HepG2 (cell line): ENCODE results near the gene FMNL2. TPM values are rescaled to one million over a fixed set of nuclear protein-coding genes. Genes with fewer than 3 reads are reported as not detected.
A peak's percentile ranks its signal among the peaks of the same experiment; 100 is the strongest.

Experiments
- ATAC-seq: fragments of 200-7000 bp; cut with Tn5 transposase; 3 replicates; pipeline ENCODE4 v1.9.1; 2020; ENCODE audit warnings: mild to moderate bottlenecking, moderate library complexity
- BruUV-seq: library from RNA; stranded (reverse); fragments of 400-500 nt; replicated peaks from 2 replicates; lab custom pipeline; 2021; lab: Mats Ljungman, UMichigan
- CTCF ChIA-PET: fragments of 300-600 bp; formaldehyde crosslinking; extraction: SDS; loops from one replicate; lab custom pipeline; 2021; ENCODE audit warnings: low total read pairs, inconsistent platforms, low intra/inter-chr PET ratio; lab: Yijun Ruan, JAX
- POLR2A ChIA-PET: fragments of 350-600 bp; sonication (Branson Sonifier 250); formaldehyde crosslinking; loops from one replicate; lab custom pipeline; 2020; ENCODE audit warnings: antibody characterized with exemption, inconsistent platforms; lab: Yijun Ruan, JAX
- DNase-seq: peaks from one replicate; pipeline ENCODE4 v3.0.0-alpha.2; 2015; ENCODE audit warnings: low spot score
- FAIRE-seq: peaks from 3 replicates; lab custom pipeline; 2011; peaks lifted over from hg19 to GRCh38; lab: Jason Lieb, UNC
- H2AFZ ChIP-seq: one replicate; pipeline ENCODE4 v1.6.1; 2011; ENCODE audit warnings: low read length, inconsistent platforms
- H3K27ac ChIP-seq: fragments of 300-600 bp; 3 replicates; pipeline ENCODE4 v1.8.0; 2011; ENCODE audit warnings: mixed run types, mild to moderate bottlenecking, mixed read lengths, low read length, inconsistent platforms; ENCODE audit not compliant: insufficient read depth; ENCODE audit errors: extremely low read length
- H3K27me3 ChIP-seq, 2 experiments: fragments of 200-600 bp in 1 of 2; 2 replicates in 1 of 2; 3 replicates in 1 of 2; pipeline versions ENCODE4 v1.6.0 to v1.8.0; 2011; ENCODE audit warnings: low read length in 2 of 2, mild to moderate bottlenecking in 2 of 2, moderate library complexity in 2 of 2, inconsistent platforms in 1 of 2; ENCODE audit not compliant: insufficient read depth in 2 of 2, control insufficient read depth in 1 of 2
- H3K36me3 ChIP-seq, 2 experiments: fragments of 200-600 bp in 1 of 2; replicated peaks in 1 of 2; 2 replicates in 1 of 2; 3 replicates in 1 of 2; pipeline versions ENCODE4 v1.5.1 to v1.8.0; 2011; ENCODE audit warnings: low read length in 2 of 2, inconsistent platforms in 1 of 2; ENCODE audit not compliant: insufficient read depth in 2 of 2, control insufficient read depth in 1 of 2
- H3K4me1 ChIP-seq: 2 replicates; pipeline ENCODE4 v1.5.1; 2012; ENCODE audit warnings: low read length, inconsistent platforms; ENCODE audit not compliant: insufficient read depth
- H3K4me2 ChIP-seq: 2 replicates; pipeline ENCODE4 v1.6.0; 2011; ENCODE audit warnings: low read depth, low read length, inconsistent platforms
- H3K4me3 ChIP-seq, 3 experiments: fragments of 200-600 bp in 1 of 3; sonication (generic), shearing (Covaris generic) in 1 of 3; replicated peaks in 1 of 3; 2 replicates each; pipeline ENCODE4 v1.5.1; 2011 to 2016; ENCODE audit warnings: low read length in 3 of 3, inconsistent platforms in 2 of 3, low read depth in 2 of 3, mild to moderate bottlenecking in 2 of 3, control low read depth in 1 of 3, mixed read lengths in 1 of 3; ENCODE audit not compliant: insufficient read depth in 1 of 3
- H3K79me2 ChIP-seq: one replicate; pipeline ENCODE4 v1.6.1; 2011; ENCODE audit warnings: low read length, inconsistent platforms; ENCODE audit not compliant: insufficient read depth
- H3K9ac ChIP-seq: 2 replicates; pipeline ENCODE4 v1.6.0; 2011; ENCODE audit warnings: mild to moderate bottlenecking, low read depth, low read length, inconsistent platforms; ENCODE audit not compliant: insufficient read depth
- H3K9me3 ChIP-seq: 2 replicates; pipeline ENCODE4 v1.5.1; 2012; ENCODE audit warnings: mild to moderate bottlenecking, low read length
- H4K20me1 ChIP-seq: 2 replicates; pipeline ENCODE4 v1.6.0; 2011; ENCODE audit warnings: inconsistent platforms, mild to moderate bottlenecking, low read length, moderate library complexity; ENCODE audit not compliant: insufficient read depth
- CEBPB ChIP-seq: IDR thresholded peaks from 2 replicates; pipeline ENCODE4 v1.6.1; 2011; ENCODE audit warnings: low read depth, low read length, improper control_type of control experiment, borderline replicate concordance
- DNMT1 ChIP-seq: sonication (generic); formaldehyde crosslinking; IDR thresholded peaks from 2 replicates; pipeline ENCODE4 v1.5.1; 2020; ENCODE audit warnings: mild to moderate bottlenecking, missing genetic modification reagents
- FOSL1 ChIP-seq: sonication (generic); formaldehyde crosslinking; IDR thresholded peaks from 2 replicates; pipeline ENCODE4 v1.9.0; 2021; ENCODE audit warnings: missing genetic modification reagents, borderline replicate concordance
- FOXA1 ChIP-seq, 2 experiments: fragments of 450-650 bp in 1 of 2; sonication (generic) in 1 of 2; formaldehyde crosslinking in 1 of 2; IDR thresholded peaks; 2 replicates each; pipeline versions ENCODE4 v1.4.0 to v1.6.1; 2016 to 2020; ENCODE audit warnings: missing genetic modification reagents in 1 of 2
- FOXA3 ChIP-seq: IDR thresholded peaks from 2 replicates; pipeline ENCODE4 v1.6.1; 2016; ENCODE audit warnings: missing genetic modification reagents, missing compliant biosample characterization
- HMG20A ChIP-seq: IDR thresholded peaks from 2 replicates; pipeline ENCODE4 v1.6.1; 2016; ENCODE audit warnings: borderline replicate concordance
- RBM22 ChIP-seq: fragments of 200-400 bp; formaldehyde crosslinking; optimal IDR thresholded peaks from 2 replicates; pipeline ENCODE3; 2017; ENCODE audit warnings: mild to moderate bottlenecking, low read length, moderate library complexity
- RCOR2 ChIP-seq: IDR thresholded peaks from 2 replicates; pipeline ENCODE4 v1.6.1; 2016; ENCODE audit warnings: missing biosample characterization, missing genetic modification reagents
- ZNF256 ChIP-seq: sonication (generic); formaldehyde crosslinking; conservative IDR thresholded peaks from 2 replicates; pipeline ENCODE4 v1.4.0; 2020; ENCODE audit warnings: missing genetic modification reagents
- ZNF274 ChIP-seq: sonication (generic); formaldehyde crosslinking; IDR thresholded peaks from 2 replicates; pipeline ENCODE4 v1.5.1; 2020; ENCODE audit warnings: mild to moderate bottlenecking, missing genetic modification reagents
- WGBS: methylation state at CpG from one replicate; pipeline ENCODE4 v1.1.6; 2017; ENCODE audit warnings: low lambda C conversion rate; 5-methylcytosine and 5-hydroxymethylcytosine counted together
- in situ Hi-C: cut with HindIII; loops from 2 replicates; pipeline ENCODE4 v1.10.0; 2017; ENCODE audit warnings: low pct_unique_long_range_greater_than_20kb; ENCODE audit not compliant: extremely low pct_ligation_motif_present
- intact Hi-C: fragments of 100-400 bp; cut with micrococcal nuclease; formaldehyde crosslinking; loops from one replicate; pipeline ENCODE4 v1.10.0; 2022; ENCODE audit not compliant: unreplicated experiment
- polyA plus RNA-seq, 8 experiments: library from polyadenylated mRNA; depleted of rRNA in 3 of 8; stranded (reverse) in 7 of 8; unstranded in 1 of 8; fragments of >200 nt; fragmentation: Illumina TruSeq in 4 of 8; extraction: Trizol in 4 of 8; gene quantifications; 2 replicates each; pipeline versions ENCODE4 v1.2.1 to v1.2.3, GENCODE V29; 2011 to 2016; ENCODE audit warnings: low read depth in 4 of 8, missing spikeins in 1 of 8, mixed read lengths in 1 of 8; ENCODE audit not compliant: insufficient read depth in 1 of 8
- total RNA-seq, 5 experiments: library from RNA; depleted of rRNA; stranded (reverse); fragments of >200 nt; fragmentation: Illumina TruSeq; extraction: Trizol; gene quantifications; 2 replicates each; pipeline ENCODE4 v1.2.3, GENCODE V29; 2016; ENCODE audit warnings: low read depth in 1 of 5

Gene FMNL2
- total and polyA plus RNA-seq, 2 of the 13 experiments (the other 11 are each of a cell fraction or from before 2014, with no cell fraction given), result 66.5 to 67.7 TPM

DNA sequence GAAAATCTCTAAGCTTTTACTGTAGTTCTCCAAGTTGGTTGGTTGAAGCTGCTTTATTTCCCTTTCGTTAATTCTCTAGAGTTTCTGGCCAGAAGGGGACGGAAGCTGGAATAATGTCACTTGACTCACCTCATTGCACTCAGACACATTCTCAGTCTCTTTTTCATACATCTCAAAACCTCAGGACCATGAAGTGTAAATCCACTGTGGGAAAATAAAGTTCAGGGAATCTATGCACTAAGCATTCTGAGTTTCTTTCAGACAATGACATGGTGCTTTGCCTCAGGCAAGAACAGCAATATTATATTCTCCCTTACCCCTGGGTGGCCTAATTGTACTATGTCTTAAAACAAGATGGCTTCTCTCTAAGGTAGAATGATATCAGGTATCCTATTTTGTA, 214.4 kb downstream of the FMNL2 start:
- ATAC-seq, result no peak
- no peaks in the 10 kb centered on the region for H4K20me1 ChIP-seq
- intact Hi-C loops (no loop called here), in situ Hi-C loops (no loop called here)
- H3K27ac ChIP-seq, result no peak overlapping the region
- peaks cover 27 to 65% of the 10 kb centered on the region in 2 experiments for H3K36me3 ChIP-seq
- 98% methylated on average over 2 of the region's 2 CpGs for WGBS
- no peaks in the 10 kb centered on the region for H3K9me3 ChIP-seq
- peaks cover 12% of the 10 kb centered on the region; the same call in 1 of the 2 replicates for H3K4me1 ChIP-seq
- ChIA-PET POLR2A (no interaction called here), CTCF (no interaction called here)
- BruUV-seq, result no TSS peak
- no peak overlapping the region for H3K4me2 ChIP-seq
- DNase-seq, result no peak
- no peaks in the 10 kb centered on the region for H3K79me2 ChIP-seq
- peak; percentile 61 for TF ChIP-seq RBM22
- no peak for TF ChIP-seq ZNF256 (CRISPR knock-in tag)
- TF ChIP-seq FOSL1 (CRISPR knock-in tag), result no peak
- no peak for TF ChIP-seq DNMT1 (CRISPR knock-in tag)
- no peak overlapping the region for H3K4me3 ChIP-seq
- FAIRE-seq, result no peak
- H3K27me3 ChIP-seq, result no peaks in the 10 kb centered on the region
- H3K9ac ChIP-seq, result no peak overlapping the region
- no peak overlapping the region for H2AFZ ChIP-seq

- ATAC-seq (no peak), DNase-seq (peak; percentile 33), FAIRE-seq (no peak)
- TF ChIP-seq CEBPB, result no peak
- peak; percentile 58 for TF ChIP-seq FOXA3
- TF ChIP-seq HMG20A (CRISPR knock-in tag), result 0 out of 2 replicates have a peak, but pooled peaks have one; percentile 23
- no peak for TF ChIP-seq RCOR2 (CRISPR knock-in tag)
- TF ChIP-seq ZNF274, result no peak
- TF ChIP-seq FOXA1 (IDR thresholded peaks at IDR 0.05), result no peak
- peak; percentile 52; the same call in 1 of the 2 replicates for TF ChIP-seq FOXA1 (CRISPR knock-in tag; IDR thresholded peaks at IDR 0.05)
- Histone ChIP-seq H3K9ac (no peak overlapping the region), H4K20me1 (0 out of 2 replicates have a peak, but pooled peaks cover 3% of the 10 kb centered on the region), H3K4me3 (no peak overlapping the region), H2AFZ (no peak overlapping the region), H3K27me3 (no peaks in the 10 kb centered on the region), H3K9me3 (no peaks in the 10 kb centered on the region), H3K4me1 (peaks cover 12% of the 10 kb centered on the region; the same call in 1 of the 2 replicates), H3K36me3 (peaks cover 23 to 57% of the 10 kb centered on the region in 2 experiments), H3K27ac (no peak overlapping the region), H3K4me2 (no peak overlapping the region), H3K79me2 (no peaks in the 10 kb centered on the region)
- 58% methylated on average over 2 of the region's 2 CpGs for WGBS
- in situ Hi-C loops, result no loop called here
- CTCF ChIA-PET, result no interaction called here
- intact Hi-C loops, result no loop called here
- POLR2A ChIA-PET, result no interaction called here
- TSS peak; percentile 5 for BruUV-seq
Observed at GRCh38 chr2:152550386-152550785, 215.4 kb downstream of the FMNL2 start.
